ENCODE measurements around the gene E2F3.
"Not testable (repeated sequence)": the region's sequence is repeated elsewhere in the genome, so short reads cannot be mapped to it uniquely, and the experiment has no call there.

The E2F3 gene

GRCh38 chr6:20472748-20473147 is 71.1 kb downstream of the E2F3 start:
- DNase-seq = no peak

- DNase-seq = no peak
Measured at GRCh38 chr6:20473518-20473917, 71.8 kb downstream of the E2F3 start.

- DNase-seq = no peak
Measured at GRCh38 chr6:20474874-20475542, 73.3 kb downstream of the E2F3 start.

- no peak for DNase-seq
Measured at GRCh38 chr6:20476501-20477043, 74.9 kb downstream of the E2F3 start.

- DNase-seq = no peak
Measured at GRCh38 chr6:20477485-20477884, 75.8 kb downstream of the E2F3 start.

- DNase-seq = no peak
Measured at GRCh38 chr6:20479060-20479459, 77.4 kb downstream of the E2F3 start.

- no peak for DNase-seq
Measured at GRCh38 chr6:20479526-20479925, 77.8 kb downstream of the E2F3 start.

GRCh38 chr6:20481281-20481680 is 79.6 kb downstream of the E2F3 start:
- no peak for DNase-seq

- DNase-seq = no peak
Measured at GRCh38 chr6:20483887-20484497, 82.3 kb downstream of the E2F3 start.

GRCh38 chr6:20486641-20487040 is 85.0 kb downstream of the E2F3 start:
- DNase-seq = no peak

GRCh38 chr6:20487669-20488375 is 86.1 kb downstream of the E2F3 start:
- DNase-seq = no peak

GRCh38 chr6:20490591-20490990 is 88.9 kb downstream of the E2F3 start:
- no peak for DNase-seq

- no peak for DNase-seq
Measured at GRCh38 chr6:20492099-20492498, 90.4 kb downstream of the E2F3 start.

GRCh38 chr6:20497216-20498040 is 95.7 kb downstream of the E2F3 start:
- DNase-seq = peak; percentile 86

- no peak for DNase-seq
Measured at GRCh38 chr6:20498041-20498385, 96.3 kb downstream of the E2F3 start.

GRCh38 chr6:20509212-20509611 is 107.5 kb downstream of the E2F3 start:
- DNase-seq = no peak

- no peak for DNase-seq
Measured at GRCh38 chr6:20511852-20512251, 110.2 kb downstream of the E2F3 start.

- DNase-seq = not testable (repeated sequence)
Measured at GRCh38 chr6:20525208-20525607, 123.5 kb downstream of the E2F3 start.

- DNase-seq = peak; percentile 50
Measured at GRCh38 chr6:20529086-20529448, 127.4 kb downstream of the E2F3 start.

- DNase-seq = no peak
Measured at GRCh38 chr6:20532881-20533280, 131.2 kb downstream of the E2F3 start.

- no peak for DNase-seq
Measured at GRCh38 chr6:20533746-20534294, 132.1 kb downstream of the E2F3 start.

- peak; percentile 93 for DNase-seq
Measured at GRCh38 chr6:20534295-20535262, 132.9 kb downstream of the E2F3 start, which contains the start of gene CDKAL1. Gene CDKAL1 (plus strand): TSS chr6:20534457. CDS start chr6:20546351, 11,894 bp downstream.
